B cell (primary cell): ENCODE results near the gene ABLIM1.

Experiments used
- CTCF ChIP-seq: fragments of 200-600 bp; IDR thresholded peaks from one replicate; pipeline ENCODE4 v1.8.0; 2022; ENCODE audit warnings: antibody characterized with exemption, mild to moderate bottlenecking
- EZH2 ChIP-seq: IDR thresholded peaks from 2 replicates; pipeline ENCODE4 v1.6.1; 2012; ENCODE audit warnings: borderline replicate concordance, low read depth, mild to moderate bottlenecking, moderate library complexity, low read length; ENCODE audit not compliant: insufficient read depth, poor library complexity, severe bottlenecking

- TF ChIP-seq CTCF (no peak), EZH2 (no peak)
These were observed 260.4 kb downstream of the ABLIM1 start for GRCh38 chr10:114397651-114398145.
